Esophagus muscularis mucosa (tissue), 4 donors: Measurements from ENCODE around the gene CDC14B.

Experiments used
- CTCF ChIP-seq, 3 experiments: fragments of 200-600 bp in 2 of 3; fragments of 450-650 bp in 1 of 3; sonication (generic) in 2 of 3; IDR thresholded peaks; one replicate each; pipeline ENCODE4 v1.5.1; 2017 to 2019; ENCODE audit warnings: antibody characterized with exemption in 3 of 3, mild to moderate bottlenecking in 2 of 3, moderate library complexity in 1 of 3
- EP300 ChIP-seq: sonication (generic); formaldehyde crosslinking; IDR thresholded peaks from one replicate; pipeline ENCODE4 v1.6.1; 2017; ENCODE audit warnings: antibody characterized with exemption
- POLR2A ChIP-seq: fragments of 450-650 bp; IDR thresholded peaks from one replicate; pipeline ENCODE4 v1.6.1; 2017; ENCODE audit warnings: antibody characterized with exemption, moderate library complexity, mild to moderate bottlenecking, low read depth
- POLR2AphosphoS5 ChIP-seq, 2 donors: sonication (generic); formaldehyde crosslinking; IDR thresholded peaks; one replicate each; pipeline ENCODE4 v1.6.1; 2017; ENCODE audit warnings: antibody characterized with exemption in 2 of 2

GRCh38 chr9:96661711-96662110, 42.1 kb upstream of the CDC14B start:
- TF ChIP-seq CTCF (IDR thresholded peaks at IDR 0.05) (no peak), POLR2A (no peak), POLR2AphosphoS5 (IDR thresholded peaks at IDR 0.05) (no peak), EP300 (no peak)
